GM19468 (cell line): Measurements from ENCODE around the gene CRAMP1.
"Not testable (repeated sequence)": the region's sequence is repeated elsewhere in the genome, so short reads cannot be mapped to it uniquely, and the experiment has no call there.

Experiments used
- ATAC-seq: cut with Tn5 transposase; IDR thresholded peaks from one replicate; pipeline ENCODE4 v1.9.1; 2021; ENCODE audit warnings: mild to moderate bottlenecking, moderate library complexity, moderate number of reproducible peaks; ENCODE audit not compliant: unreplicated experiment; ENCODE audit errors: extremely low read depth

Gene CRAMP1

GRCh38 chr16:1612320-1613111 is at the start of gene CRAMP1:
Gene CRAMP1, plus strand, starts transcription at chr16:1612360. Its CDS starts 2,280 bp downstream, at chr16:1614640.
- no peak for ATAC-seq

GRCh38 chr16:1563786-1564185 is 48.4 kb upstream of the CRAMP1 start:
- no peak for ATAC-seq

DNA sequence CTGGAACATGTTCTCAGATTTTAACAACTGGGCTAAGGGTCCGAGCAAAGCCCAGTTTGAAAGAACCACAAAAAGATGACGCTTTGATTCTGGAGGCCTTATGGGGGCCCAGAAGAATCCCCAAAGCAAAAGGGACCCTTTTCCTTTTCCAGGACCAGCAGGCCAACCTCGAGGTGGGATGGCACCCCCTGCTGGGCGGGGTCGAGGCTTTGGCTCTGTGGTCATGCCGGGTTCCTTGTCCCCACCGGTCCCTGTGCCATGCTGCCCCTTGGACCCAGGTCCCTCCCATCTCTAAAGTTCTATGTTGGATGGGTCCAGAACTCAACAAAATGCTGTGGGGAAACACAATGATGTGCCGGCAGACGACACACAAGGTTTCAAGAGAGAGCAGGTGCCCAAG is 47.8 kb upstream of the CRAMP1 start:
- ATAC-seq, result no peak

DNA sequence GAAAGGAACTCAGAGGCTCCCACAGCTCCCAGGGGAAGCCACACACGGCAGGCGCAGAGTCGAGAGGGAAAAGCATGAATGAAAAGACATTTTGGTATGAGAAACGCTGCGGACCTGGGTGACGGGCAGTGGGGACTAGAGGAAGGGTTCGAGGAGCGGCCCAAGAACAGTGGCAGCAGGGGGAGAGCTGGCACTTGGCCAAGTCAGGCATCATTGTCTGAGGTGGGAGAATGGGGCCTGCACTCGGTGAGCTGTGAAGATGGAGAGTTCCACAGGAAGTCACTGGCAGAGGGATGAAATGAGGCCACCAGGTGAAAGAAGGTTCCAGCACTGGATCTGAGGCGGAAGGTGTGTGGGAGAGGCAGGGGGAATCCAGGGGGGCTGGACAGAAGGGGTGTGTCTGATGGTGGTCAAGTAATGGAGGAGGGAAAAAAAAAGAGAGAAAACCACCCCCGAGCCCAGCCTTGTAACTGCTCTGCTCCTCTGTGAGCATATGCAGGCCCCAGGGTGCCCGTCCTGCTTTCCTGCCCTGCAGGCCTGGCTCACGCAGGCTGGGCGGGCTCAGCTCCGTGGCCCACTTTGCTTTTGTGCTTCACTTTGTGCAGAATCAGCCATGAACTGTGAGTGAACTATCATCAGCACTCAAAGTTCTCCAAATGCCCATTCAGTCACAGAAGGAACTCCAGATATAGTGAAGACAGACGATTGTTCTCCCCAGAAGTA is 46.9 kb upstream of the CRAMP1 start:
- ATAC-seq, result no peak

GRCh38 chr16:1567988-1568387 is 44.2 kb upstream of the CRAMP1 start:
- no peak for ATAC-seq

- ATAC-seq, result no peak
Observed at GRCh38 chr16:1571012-1571671, 41.0 kb upstream of the CRAMP1 start.

DNA sequence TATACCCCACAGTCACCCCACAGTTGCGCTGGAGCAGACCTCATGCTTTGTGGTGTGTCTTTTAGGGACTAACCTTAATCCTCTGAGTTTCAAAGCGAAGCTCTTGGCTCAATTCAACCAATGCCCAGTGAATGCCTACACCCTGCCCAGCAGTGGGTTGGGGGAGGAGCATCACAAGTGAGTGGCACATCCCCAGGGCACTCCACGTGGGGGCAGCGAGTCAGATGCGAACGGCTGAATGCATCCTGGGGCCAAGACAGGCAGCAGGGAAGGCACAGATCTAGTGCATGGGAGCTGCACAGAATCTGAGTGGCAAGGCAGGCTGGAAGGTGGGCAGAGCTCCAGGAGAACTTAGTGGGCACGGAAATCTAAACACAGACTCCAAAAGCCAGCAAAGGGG is 39.5 kb upstream of the CRAMP1 start:
- ATAC-seq, result no peak

DNA sequence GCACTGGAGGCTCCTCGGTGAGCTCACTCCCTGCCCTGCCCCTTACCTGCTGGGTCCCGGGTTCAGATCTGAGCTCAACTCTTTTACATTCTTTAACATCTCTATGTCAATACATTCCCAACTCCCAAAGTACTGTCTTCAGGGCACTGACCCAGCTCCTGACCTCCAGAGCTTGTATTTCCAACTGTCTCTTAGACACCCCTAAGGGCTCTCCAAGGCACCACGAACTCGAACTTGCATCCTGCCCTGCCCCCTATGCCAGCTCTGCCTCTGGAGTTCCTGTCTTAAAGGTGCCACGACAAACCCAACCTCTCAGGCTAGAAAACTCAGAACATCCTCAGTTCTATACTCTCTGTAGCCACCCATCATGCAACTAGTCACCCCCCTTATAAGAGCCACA is 38.9 kb upstream of the CRAMP1 start:
- no peak for ATAC-seq

DNA sequence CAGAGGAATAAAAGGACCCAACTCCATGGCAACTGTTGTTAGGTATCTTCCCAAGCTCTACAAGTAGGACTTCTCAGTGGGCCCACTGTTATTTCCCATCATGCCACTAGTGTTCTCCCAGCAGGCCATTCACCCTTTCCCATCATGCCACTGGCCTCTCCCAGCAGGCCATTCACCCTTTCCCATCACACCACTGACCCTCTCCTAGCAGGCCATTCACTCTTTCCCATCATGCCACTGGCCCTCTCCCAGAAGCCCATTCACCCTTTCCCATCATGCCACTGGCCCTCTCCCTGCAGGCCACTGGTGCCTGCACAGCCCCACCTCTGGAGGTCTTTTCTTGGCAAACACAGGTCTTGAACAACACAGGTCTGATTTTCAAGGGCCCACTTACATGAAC is 36.6 kb upstream of the CRAMP1 start:
- ATAC-seq, result no peak

DNA sequence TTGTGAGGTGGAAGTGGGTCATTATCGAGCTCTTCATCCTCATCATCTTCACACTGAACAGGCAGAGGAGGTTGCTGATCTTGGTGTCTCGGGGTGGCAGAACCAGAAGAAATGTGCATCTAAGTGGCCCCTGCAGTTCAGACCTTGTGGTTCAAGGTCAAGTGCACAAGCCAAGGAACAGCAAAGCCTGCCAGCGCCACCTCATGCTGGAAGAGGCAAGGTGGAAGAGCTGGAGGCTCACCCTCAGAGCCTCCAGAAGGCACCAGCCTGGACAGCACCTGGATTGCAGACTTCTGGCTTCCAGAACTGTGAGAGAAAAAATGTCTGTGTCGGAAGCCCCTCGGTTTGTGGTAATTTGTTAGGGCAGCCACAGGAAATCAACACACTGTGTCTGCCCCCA is 32.9 kb upstream of the CRAMP1 start:
- no peak for ATAC-seq

DNA sequence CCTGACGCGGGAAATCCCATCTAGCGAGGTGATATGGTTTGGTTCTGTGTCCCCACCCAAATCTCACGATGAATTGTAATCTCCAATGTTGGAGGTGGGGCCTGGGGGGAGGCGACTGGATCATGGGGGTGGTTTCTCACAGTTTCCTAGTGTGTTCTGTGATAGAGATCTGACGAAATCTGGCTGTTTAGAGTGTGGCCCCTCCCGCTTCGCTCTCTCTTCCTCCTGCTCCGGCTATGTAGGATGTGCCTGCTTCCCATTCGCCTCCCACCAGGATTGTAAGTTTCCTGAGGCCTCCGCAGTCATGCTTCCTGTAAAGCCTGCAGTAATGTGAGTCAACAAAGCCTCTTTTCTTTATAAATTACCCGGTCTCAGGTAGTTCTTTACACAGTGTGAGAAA is 31.9 kb upstream of the CRAMP1 start:
- no peak for ATAC-seq

- no peak for ATAC-seq
Observed at GRCh38 chr16:1580956-1581355, 31.2 kb upstream of the CRAMP1 start.

DNA sequence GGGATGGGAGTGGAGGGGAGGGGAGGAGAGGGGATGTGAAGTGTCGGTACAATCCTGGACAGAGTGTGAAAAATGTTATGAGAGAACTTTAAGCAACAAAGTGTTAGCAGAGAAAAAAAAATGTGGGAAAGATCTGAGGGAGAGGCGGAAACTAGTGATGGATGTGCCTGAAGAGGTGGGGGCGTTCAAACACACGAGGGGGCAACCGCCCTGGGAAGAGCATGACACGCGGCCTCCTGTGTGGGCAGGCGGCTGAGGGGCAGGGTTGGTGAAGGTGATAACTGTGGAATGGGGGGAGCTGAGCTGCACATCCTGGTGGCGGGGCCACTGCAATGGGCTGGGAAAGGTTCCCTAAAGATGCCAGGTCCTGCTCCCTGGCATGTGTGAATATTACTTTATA is 30.4 kb upstream of the CRAMP1 start:
- no peak for ATAC-seq

DNA sequence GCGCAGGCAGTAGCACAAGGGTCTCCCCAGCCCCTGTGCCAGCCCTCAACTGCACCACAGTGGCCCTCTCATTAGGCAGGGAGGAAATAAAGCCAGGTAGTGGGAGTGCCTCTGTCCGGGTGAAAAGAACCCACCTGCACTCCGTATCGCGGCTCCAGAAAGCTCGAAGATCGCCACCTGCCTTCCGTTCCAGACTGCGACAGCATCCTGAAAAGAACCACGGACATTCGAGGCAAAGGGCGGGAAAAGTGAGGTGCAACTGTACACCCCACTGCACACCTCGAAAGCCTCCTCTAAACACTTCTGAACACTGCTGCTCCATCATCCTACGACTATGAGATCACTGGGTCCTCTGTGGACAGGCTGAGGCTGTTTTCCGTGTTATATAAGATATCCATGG is 29.0 kb upstream of the CRAMP1 start:
- no peak for ATAC-seq

GRCh38 chr16:1584926-1585484 is 27.2 kb upstream of the CRAMP1 start:
- no peak for ATAC-seq

- ATAC-seq, result no peak
Observed at GRCh38 chr16:1590366-1590765, 21.8 kb upstream of the CRAMP1 start.

- no peak for ATAC-seq
Observed at GRCh38 chr16:1590930-1591705, 21.0 kb upstream of the CRAMP1 start.

GRCh38 chr16:1592446-1592845 is 19.7 kb upstream of the CRAMP1 start:
- no peak for ATAC-seq

- ATAC-seq, result not testable (repeated sequence)
Observed at GRCh38 chr16:1595511-1595910, 16.6 kb upstream of the CRAMP1 start.

DNA sequence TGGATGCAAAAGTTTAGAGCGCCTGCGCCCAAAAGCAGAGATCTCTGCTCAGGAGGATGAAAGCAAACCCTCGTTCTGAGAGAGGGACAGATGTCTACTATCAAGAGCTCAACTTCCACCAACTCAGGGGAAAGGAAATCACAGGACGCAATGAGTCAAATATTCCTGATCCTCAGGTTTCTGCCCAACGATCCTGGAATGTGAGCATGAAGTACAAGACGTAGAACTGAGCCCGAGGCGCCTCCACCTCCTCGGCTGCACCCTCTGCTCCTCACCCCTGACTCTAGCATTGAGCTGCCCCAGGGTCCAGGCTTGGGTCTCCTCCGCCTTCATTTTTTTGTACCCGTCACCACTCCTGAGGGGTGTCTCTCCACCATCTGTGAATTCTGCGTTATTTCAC is 15.6 kb upstream of the CRAMP1 start:
- no peak for ATAC-seq
